DOHH2 (cell line): Measurements from ENCODE around the gene PIP5K1C.
A peak's percentile ranks its signal among the peaks of the same experiment; 100 is the strongest.

ENCODE experiments used
- H3F3A ChIP-seq: fragments of 200-600 bp; sonication (generic), shearing (Covaris generic); 2 replicates; pipeline ENCODE4 v1.6.0; 2016; ENCODE audit warnings: antibody characterized with exemption, mild to moderate bottlenecking; ENCODE audit not compliant: control insufficient read depth, insufficient read depth
- H3K27ac ChIP-seq: fragments of 200-600 bp; sonication (generic); 2 replicates; pipeline ENCODE4 v1.5.1; 2014; ENCODE audit warnings: low read depth, mild to moderate bottlenecking, low read length, moderate library complexity
- H3K27me3 ChIP-seq: fragments of 200-600 bp; sonication (generic); 2 replicates; pipeline ENCODE4 v1.6.1; 2014; ENCODE audit warnings: mild to moderate bottlenecking, low read length, mixed read lengths; ENCODE audit not compliant: control insufficient read depth
- H3K36me3 ChIP-seq: fragments of 200-600 bp; sonication (generic); 2 replicates; pipeline ENCODE4 v1.6.1; 2014; ENCODE audit warnings: mild to moderate bottlenecking, low read length, moderate library complexity, mixed read lengths; ENCODE audit not compliant: control insufficient read depth
- H3K4me1 ChIP-seq: fragments of 200-600 bp; sonication (generic); 2 replicates; pipeline ENCODE4 v1.6.1; 2014; ENCODE audit warnings: mild to moderate bottlenecking, low read length, mixed read lengths; ENCODE audit not compliant: control insufficient read depth
- H3K4me2 ChIP-seq: fragments of 200-600 bp; sonication (generic); 2 replicates; pipeline ENCODE4 v1.6.0; 2014; ENCODE audit warnings: mild to moderate bottlenecking, low read length, moderate library complexity
- H3K4me3 ChIP-seq: fragments of 200-600 bp; sonication (generic); 2 replicates; pipeline ENCODE4 v1.5.1; 2014; ENCODE audit warnings: mild to moderate bottlenecking, low read length, mixed read lengths
- H3K79me2 ChIP-seq: fragments of 200-600 bp; sonication (generic); 2 replicates; pipeline ENCODE4 v1.6.1; 2014; ENCODE audit warnings: mild to moderate bottlenecking, low read length, mixed read lengths; ENCODE audit not compliant: control insufficient read depth
- H3K9me2 ChIP-seq: fragments of 200-600 bp; sonication (generic); replicated peaks from 2 replicates; pipeline ENCODE4 v1.6.1; 2014; ENCODE audit warnings: mild to moderate bottlenecking, low read length, mixed read lengths; ENCODE audit not compliant: control insufficient read depth
- H3K9me3 ChIP-seq: fragments of 200-600 bp; sonication (generic); 2 replicates; pipeline ENCODE4 v1.6.1; 2014; ENCODE audit warnings: antibody characterized with exemption, low read length, mixed read lengths; ENCODE audit not compliant: control insufficient read depth, insufficient read depth
- H4K20me1 ChIP-seq: fragments of 200-600 bp; sonication (generic); 2 replicates; pipeline ENCODE4 v1.6.0; 2014; ENCODE audit warnings: low read depth, mild to moderate bottlenecking, antibody characterized with exemption, low read length, moderate library complexity; ENCODE audit not compliant: control insufficient read depth, insufficient read depth
- CTCF ChIP-seq: fragments of 200-600 bp; sonication (generic); IDR thresholded peaks from one replicate; pipeline ENCODE4 v1.5.1; 2014; ENCODE audit warnings: antibody characterized with exemption, mild to moderate bottlenecking, low read depth, low read length; ENCODE audit not compliant: poor library complexity, severe bottlenecking
- EZH2phosphoT487 ChIP-seq: fragments of 200-600 bp; sonication (generic); IDR thresholded peaks from 2 replicates; pipeline ENCODE4 v1.6.1; 2017; ENCODE audit warnings: borderline replicate concordance, mild to moderate bottlenecking, antibody characterized with exemption, low read length, moderate library complexity, mixed read lengths

PIP5K1C gene

GRCh38 chr19:3664879-3665642, 35.2 kb downstream of the PIP5K1C start:
- Histone ChIP-seq H3F3A (no peaks in the 10 kb centered on the region), H3K4me1 (peaks cover 23% of the 10 kb centered on the region), H3K4me2 (peak overlapping the region; percentile 93), H3K27me3 (no peaks in the 10 kb centered on the region), H4K20me1 (no peaks in the 10 kb centered on the region), H3K27ac (peak overlapping the region; percentile 65), H3K9me3 (no peaks in the 10 kb centered on the region), H3K9me2 (no peaks in the 10 kb centered on the region), H3K79me2 (no peaks in the 10 kb centered on the region), H3K4me3 (peak overlapping the region; percentile 69), H3K36me3 (peaks cover 2% of the 10 kb centered on the region; the same call in 1 of the 2 replicates)
- TF ChIP-seq CTCF: no peak
- TF ChIP-seq EZH2phosphoT487: no peak

- no peaks in the 10 kb centered on the region for H4K20me1 ChIP-seq
- no peaks in the 10 kb centered on the region for H3K9me2 ChIP-seq
- H3K79me2 ChIP-seq: no peaks in the 10 kb centered on the region
- TF ChIP-seq CTCF (no peak), EZH2phosphoT487 (no peak)
- no peaks in the 10 kb centered on the region for H3F3A ChIP-seq
- no peak overlapping the region for H3K4me2 ChIP-seq
- peaks cover 23% of the 10 kb centered on the region for H3K4me1 ChIP-seq
- H3K9me3 ChIP-seq: no peaks in the 10 kb centered on the region
- no peak overlapping the region for H3K4me3 ChIP-seq
- peaks cover 2% of the 10 kb centered on the region; the same call in 1 of the 2 replicates for H3K36me3 ChIP-seq
- no peak overlapping the region for H3K27ac ChIP-seq
- no peaks in the 10 kb centered on the region for H3K27me3 ChIP-seq
Observed at GRCh38 chr19:3663838-3664237, 36.4 kb downstream of the PIP5K1C start.

GRCh38 chr19:3661284-3662238, 38.7 kb downstream of the PIP5K1C start:
- TF ChIP-seq CTCF (no peak), EZH2phosphoT487 (no peak)
- Histone ChIP-seq H4K20me1 (no peaks in the 10 kb centered on the region), H3K4me2 (no peak overlapping the region), H3K27me3 (no peaks in the 10 kb centered on the region), H3K36me3 (peaks cover 2% of the 10 kb centered on the region; the same call in 1 of the 2 replicates), H3K27ac (no peak overlapping the region), H3K4me1 (peaks cover 29% of the 10 kb centered on the region), H3K4me3 (no peak overlapping the region), H3K9me2 (no peaks in the 10 kb centered on the region), H3K79me2 (no peaks in the 10 kb centered on the region), H3F3A (no peaks in the 10 kb centered on the region), H3K9me3 (no peaks in the 10 kb centered on the region)
